ENCODE results near the gene DGKD.

The DGKD gene

GRCh38 chr2:233358947-233359346 lies 4.7 kb downstream of the DGKD start:
- no peak overlapping the region for H3K4me3 ChIP-seq (ENCODE audit: low read length)
- TF ChIP-seq CTCF (conservative IDR thresholded peaks at IDR 0.05; ENCODE audit: low read depth, low read length), result no peak
- DNase-seq (ENCODE audit: low read depth), result no peak

- TF ChIP-seq CTCF (conservative IDR thresholded peaks at IDR 0.05; ENCODE audit: low read depth, low read length), result no peak
- no peak for DNase-seq (ENCODE audit: low read depth)
- H3K4me3 ChIP-seq (ENCODE audit: low read length), result no peak overlapping the region
Measured at GRCh38 chr2:233359823-233360222, 5.5 kb downstream of the DGKD start.

GRCh38 chr2:233360771-233361176 lies 6.5 kb downstream of the DGKD start:
- no peak for DNase-seq (ENCODE audit: low read depth)
- no peak for TF ChIP-seq CTCF (conservative IDR thresholded peaks at IDR 0.05; ENCODE audit: low read depth, low read length)
- no peak overlapping the region for H3K4me3 ChIP-seq (ENCODE audit: low read length)

DNA sequence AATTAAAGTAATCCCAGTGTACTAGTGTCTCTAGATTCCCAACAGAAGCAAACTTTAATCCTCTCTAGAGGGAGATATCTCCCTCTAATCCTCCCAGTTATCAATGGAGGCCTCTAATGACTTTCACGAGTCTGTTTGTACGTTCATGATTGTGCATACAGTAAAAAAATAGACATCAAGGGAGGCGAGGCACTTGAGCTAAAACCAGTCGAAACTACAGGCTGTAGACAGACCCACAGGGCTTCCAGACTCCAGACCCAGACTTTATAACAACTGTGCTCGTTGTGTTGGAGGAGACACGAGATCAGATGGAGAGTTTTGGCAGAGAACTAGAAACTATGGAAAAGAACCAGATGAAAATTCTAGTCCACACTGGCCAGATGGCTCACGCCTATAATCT lies 7.0 kb downstream of the DGKD start:
- H3K4me3 ChIP-seq (ENCODE audit: low read length), result no peak overlapping the region
- no peak for TF ChIP-seq CTCF (conservative IDR thresholded peaks at IDR 0.05; ENCODE audit: low read depth, low read length)
- peak; percentile 38 for DNase-seq (ENCODE audit: low read depth)

GRCh38 chr2:233362742-233363141 lies 8.4 kb downstream of the DGKD start:
- no peak for DNase-seq (ENCODE audit: low read depth)
- TF ChIP-seq CTCF (conservative IDR thresholded peaks at IDR 0.05; ENCODE audit: low read depth, low read length), result no peak
- no peak overlapping the region for H3K4me3 ChIP-seq (ENCODE audit: low read length)

DNA sequence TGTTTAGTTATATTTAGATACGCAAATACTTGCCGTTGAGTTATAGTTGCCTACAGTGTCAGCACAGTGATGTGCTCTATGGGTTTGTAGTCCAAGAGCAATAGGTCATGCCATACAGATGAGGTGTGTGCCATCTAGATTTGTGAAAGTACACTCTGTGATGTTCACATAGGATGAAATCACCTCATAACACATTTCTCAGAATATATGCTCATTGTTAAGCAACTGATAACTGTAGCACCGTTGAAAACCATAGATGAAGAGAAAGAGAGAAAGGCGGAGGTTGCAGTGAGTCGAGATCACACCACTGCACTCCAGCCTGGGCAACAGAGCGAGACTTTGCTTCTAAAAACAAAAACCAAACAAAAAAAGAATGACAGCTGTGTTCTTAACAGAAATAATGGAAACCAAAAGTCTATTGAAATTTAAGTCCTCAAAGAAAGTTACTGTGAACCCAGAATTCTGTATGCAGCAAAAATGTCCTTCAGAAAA lies 9.5 kb downstream of the DGKD start:
- no peak overlapping the region for H3K4me3 ChIP-seq (ENCODE audit: low read length)
- DNase-seq (ENCODE audit: low read depth), result no peak
- TF ChIP-seq CTCF (conservative IDR thresholded peaks at IDR 0.05; ENCODE audit: low read depth, low read length), result no peak

DNA sequence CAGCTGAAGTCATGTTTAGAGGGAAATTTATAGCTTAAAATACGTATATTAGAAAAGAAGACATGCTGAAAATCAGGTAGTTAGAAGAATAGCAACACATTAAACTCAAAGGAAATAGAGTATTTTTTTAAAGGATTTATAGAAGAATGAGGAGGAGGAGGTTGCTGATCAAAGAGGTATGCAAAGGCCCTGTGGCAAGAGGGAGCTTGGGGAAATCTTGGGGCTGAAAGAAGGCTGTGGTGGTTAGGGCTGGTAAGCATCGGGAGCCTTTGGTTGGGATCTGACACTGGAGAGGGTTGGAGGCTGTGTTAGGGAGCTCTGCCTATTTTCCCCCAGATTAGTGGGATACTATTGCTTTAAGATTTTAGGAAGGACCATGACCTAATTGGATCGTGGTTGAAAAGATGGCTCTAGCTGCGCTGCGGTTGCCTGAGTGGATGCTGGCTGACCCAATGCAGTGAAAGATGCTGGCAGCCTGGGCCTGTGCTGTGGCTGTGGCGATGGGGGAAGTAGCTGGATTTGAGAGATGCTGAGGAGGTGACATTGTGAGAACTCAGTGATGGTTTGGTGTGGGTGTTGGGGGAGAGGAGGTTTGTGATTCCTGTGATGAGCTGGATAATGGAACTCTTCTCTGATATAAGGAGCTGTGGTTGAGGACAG lies 11.7 kb downstream of the DGKD start:
- no peak overlapping the region for H3K4me3 ChIP-seq (ENCODE audit: low read length)
- DNase-seq (ENCODE audit: low read depth), result no peak
- TF ChIP-seq CTCF (conservative IDR thresholded peaks at IDR 0.05; ENCODE audit: low read depth, low read length), result no peak
